Measurements from ENCODE around the gene OSBPL10. TPM values are rescaled to one million over a fixed set of nuclear protein-coding genes. Genes with fewer than 3 reads are reported as not detected.

Gene OSBPL10
- total and polyA plus RNA-seq, 2 of the 4 experiments (the other 2 are of a cell fraction), result 9.5 to 10.1 TPM

DNA sequence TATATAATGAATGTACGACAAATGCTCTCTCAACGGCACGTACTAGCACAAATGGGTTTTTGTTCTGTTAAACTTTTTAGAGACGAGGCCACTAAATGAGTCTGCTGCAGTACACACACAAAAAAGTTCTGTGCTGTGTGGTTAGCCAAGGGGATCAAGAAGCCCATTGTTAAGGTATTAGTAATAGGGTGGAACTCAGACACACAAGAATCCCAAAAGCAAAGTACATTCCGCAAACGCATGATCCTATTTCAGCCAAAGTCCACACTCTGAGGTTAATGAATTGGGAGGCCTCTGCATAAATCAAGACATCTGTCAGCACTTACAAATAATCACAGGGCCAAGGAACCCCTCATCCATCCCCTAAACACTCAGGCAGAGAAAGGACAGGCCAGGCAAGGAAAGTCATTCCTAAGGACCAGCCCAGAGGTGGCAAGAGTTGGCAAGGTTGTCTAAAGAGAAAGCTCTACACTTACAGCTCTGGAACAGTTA lies 12.1 kb downstream of the OSBPL10 start:
- BruUV-seq (replicated peaks), result no TSS peak
- Histone ChIP-seq H2BK20ac (ENCODE audit: low read depth, low read length) (peak overlapping the region; percentile 90), H4K8ac (ENCODE audit: low read depth in 2 of 2, low read length in 2 of 2) (peak overlapping the region; percentile 8 to 77; a peak in 3 of 4 replicates), H2BK5ac (ENCODE audit: low read depth, low read length, poor library complexity, severe bottlenecking) (peak overlapping the region; percentile 97), H3K56ac (ENCODE audit: extremely low read depth, insufficient read depth, low read length) (peak overlapping the region; percentile 71), H4K5ac (ENCODE audit: low read depth, low read length) (peak overlapping the region; percentile 28), H4K91ac (ENCODE audit: insufficient read depth, low read depth, low read length) (peak overlapping the region; percentile 88), H2AFZ (replicated peaks; ENCODE audit: low read length, poor library complexity) (peak overlapping the region; percentile 61), H3K18ac (ENCODE audit: low read depth, low read length) (peak overlapping the region; percentile 45), H2BK120ac (ENCODE audit: low read depth, low read length) (peak overlapping the region; percentile 94), H3K9ac (ENCODE audit: low read depth, low read length) (peak overlapping the region; percentile 33; the same call in 1 of the 2 replicates), H3K23ac (ENCODE audit: low read depth, low read length) (peak overlapping the region; percentile 36; the same call in 1 of the 2 replicates), H3K27ac (ENCODE audit: insufficient read depth, low read length) (peak overlapping the region; percentile 89), H3K14ac (replicated peaks; ENCODE audit: low read depth, low read length) (peak overlapping the region; percentile 58), H3K9me1 (ENCODE audit: insufficient read depth, low read length) (peaks cover 7% of the 10 kb centered on the region), H2AK5ac (ENCODE audit: low read depth, low read length) (peak overlapping the region; percentile 90; the same call in 1 of the 2 replicates), H4K20me1 (ENCODE audit: insufficient read depth, low read length) (peaks cover 4% of the 10 kb centered on the region; the same call in 1 of the 2 replicates), H3K4me1 (ENCODE audit: control insufficient read depth, insufficient read depth, low read length) (peaks cover 10% of the 10 kb centered on the region), H3K36me3 (ENCODE audit: control insufficient read depth, insufficient read depth, low read length) (no peaks in the 10 kb centered on the region), H3K4me3 (ENCODE audit: insufficient read depth, low read depth, low read length) (no peak overlapping the region), H3K27me3 (ENCODE audit: control insufficient read depth, insufficient read depth, low read length) (no peaks in the 10 kb centered on the region), H2AK9ac (replicated peaks; ENCODE audit: low read depth, low read length, poor library complexity) (no peak overlapping the region), H3K79me1 (ENCODE audit: low read depth in 1 of 2, low read length in 2 of 2) (peaks cover 15 to 32% of the 10 kb centered on the region in 2 experiments; a peak in 3 of 4 replicates), H3K9me3 (ENCODE audit: control insufficient read depth, insufficient read depth, low read length) (no peaks in the 10 kb centered on the region), H3K4ac (ENCODE audit: low read depth, low read length) (peak overlapping the region; percentile 80), H2BK15ac (ENCODE audit: low read depth, low read length) (peak overlapping the region; percentile 22; the same call in 2 of the 3 replicates), H3K4me2 (ENCODE audit: low read depth, low read length) (peak overlapping the region; percentile 76)
- DNase-seq, result peak; percentile 93
- POLR2A ChIA-PET (ENCODE audit: unreplicated experiment), result no interaction called here
- dilution Hi-C loops (cut with HindIII; ENCODE audit: low sequenced_read_pairs, unreplicated experiment) (no loop called here), intact Hi-C loops (cut with micrococcal nuclease) (loop anchor here (1.0 kb wide), 2 partner anchors 12 to 437 kb away; partner anchors contain the start of genes OSBPL10, STT3B and ZNF860), in situ Hi-C loops (cut with MboI; ENCODE audit: low sequenced_read_pairs) (no loop called here)
- TF ChIP-seq RFX5 (IDR thresholded peaks at IDR 0.05; ENCODE audit: low read depth, low read length), result no peak
- no peak for TF ChIP-seq MXI1 (IDR thresholded peaks at IDR 0.05; ENCODE audit: borderline replicate concordance, low read depth, low read length)
- TF ChIP-seq CEBPB (IDR thresholded peaks at IDR 0.05; ENCODE audit: low read depth, low read length), result no peak
- peak; percentile 49 for TF ChIP-seq BHLHE40 (IDR thresholded peaks at IDR 0.05; ENCODE audit: low read depth, low read length)
- no peak for TF ChIP-seq CHD1 (IDR thresholded peaks at IDR 0.05; ENCODE audit: low read depth, low read length)
- TF ChIP-seq FOS (IDR thresholded peaks at IDR 0.05; ENCODE audit: low read depth, low read length), result peak; percentile 73
- no peak for TF ChIP-seq USF2 (IDR thresholded peaks at IDR 0.05; ENCODE audit: low read depth, low read length)
- TF ChIP-seq RCOR1 (IDR thresholded peaks at IDR 0.05; ENCODE audit: insufficient replicate concordance, low read length), result peak; percentile 15
- WGBS, 2 experiments (ENCODE audit: extremely low coverage in 2 of 2, insufficient read length in 1 of 2), result no CpG with 5 or more reads among the region's 6 CpGs
- CTCF ChIA-PET, result no interaction called here
- peak; percentile 91 for ATAC-seq (ENCODE audit: low read depth)
